Stomach (tissue), 9 donors: ENCODE measurements around the gene GPR68. TPM values are rescaled to one million over a fixed set of nuclear protein-coding genes. Genes with fewer than 3 reads are reported as not detected.
"Not testable (repeated sequence)": the region's sequence is repeated elsewhere in the genome, so short reads cannot be mapped to it uniquely, and the experiment has no call there.

Source experiments
- DNase-seq, 2 donors: peaks; one replicate each; pipeline versions ENCODE4 v3.0.0 to v3.0.0-alpha.2; 2013 to 2019
- H3K27ac ChIP-seq, 5 donors: fragments of 200-600 bp in 4 of 5; sonication (generic) in 4 of 5; one replicate each; pipeline ENCODE4 v1.5.1; 2013 to 2019; ENCODE audit warnings: mild to moderate bottlenecking in 1 of 5, moderate library complexity in 1 of 5
- H3K27me3 ChIP-seq, 3 donors: fragments of 200-600 bp; sonication (generic); one replicate each; pipeline ENCODE4 v1.5.1; 2017 to 2019; ENCODE audit warnings: mixed run types in 1 of 3
- H3K36me3 ChIP-seq, 4 donors: fragments of 200-600 bp; sonication (generic); 1 replicate in 3 of 4; 2 replicates in 1 of 4; pipeline ENCODE4 v1.5.1; 2016 to 2019
- H3K4me1 ChIP-seq, 4 donors: fragments of 200-600 bp; sonication (generic); one replicate each; pipeline ENCODE4 v1.5.1; 2016 to 2019
- H3K4me3 ChIP-seq, 4 donors: fragments of 200-600 bp; sonication (generic) in 3 of 4; one replicate each; pipeline ENCODE4 v1.5.1; 2016 to 2019; ENCODE audit warnings: mild to moderate bottlenecking in 1 of 4
- H3K9me3 ChIP-seq, 4 donors: fragments of 200-600 bp; sonication (generic); one replicate each; pipeline ENCODE4 v1.5.1; 2016 to 2019
- EP300 ChIP-seq: sonication (generic); formaldehyde crosslinking; IDR thresholded peaks from one replicate; pipeline ENCODE4 v1.6.1; 2017; ENCODE audit warnings: antibody characterized with exemption
- POLR2A ChIP-seq, 4 donors: fragments of 450-650 bp; IDR thresholded peaks; one replicate each; pipeline ENCODE4 v1.6.1; 2016; ENCODE audit warnings: antibody characterized with exemption in 4 of 4, control low read depth in 2 of 4, mild to moderate bottlenecking in 1 of 4, moderate library complexity in 1 of 4
- POLR2AphosphoS5 ChIP-seq, 3 donors: sonication (generic); formaldehyde crosslinking; IDR thresholded peaks; one replicate each; pipeline ENCODE4 v1.6.1; 2016; ENCODE audit warnings: antibody characterized with exemption in 3 of 3
- WGBS, 5 donors: extraction: QIAGEN DNeasy Blood & Tissue Kit in 3 of 5; methylation state at CpG; one replicate each; pipeline versions ENCODE4 v1.1.5 to v1.1.7; 2013 to 2018; 5-methylcytosine and 5-hydroxymethylcytosine counted together
- intact Hi-C: fragments of 100-400 bp; cut with DNase I; formaldehyde crosslinking; loops from one replicate; pipeline ENCODE4 v1.15.1; 2023; ENCODE audit warnings: low total_unique reads
- polyA plus RNA-seq, 3 donors: library from polyadenylated mRNA; stranded (reverse); fragments of 200-250 nt; gene quantifications; one replicate each; pipeline ENCODE4 v1.2.3, GENCODE V29; 2013
- total RNA-seq, 5 donors: library from RNA; depleted of rRNA; stranded (reverse); fragments of >200 nt; gene quantifications; one replicate each; pipeline versions ENCODE4 v1.1.0 to v1.2.3, GENCODE V29; 2014 to 2016
- TF ChIP-seq, protein P1 (sequence below), 7 experiments: fragments of 450-650 bp in 4 of 7; fragments of 200-600 bp in 3 of 7; sonication (generic) in 3 of 7; IDR thresholded peaks; one replicate each; pipeline ENCODE4 v1.5.1; 2016 to 2019; ENCODE audit warnings: antibody characterized with exemption in 7 of 7, control low read depth in 2 of 7, mild to moderate bottlenecking in 1 of 7
- donor health status: healthy with polysubstance abuse.
- donor health status: Bipolar disorder and iron deficiency.
- donor health status: healthy.

Gene GPR68
- total and polyA plus RNA-seq, 8 donors, result 1.9 to 19.3 (median 9.0) TPM; not detected in 2

DNA sequence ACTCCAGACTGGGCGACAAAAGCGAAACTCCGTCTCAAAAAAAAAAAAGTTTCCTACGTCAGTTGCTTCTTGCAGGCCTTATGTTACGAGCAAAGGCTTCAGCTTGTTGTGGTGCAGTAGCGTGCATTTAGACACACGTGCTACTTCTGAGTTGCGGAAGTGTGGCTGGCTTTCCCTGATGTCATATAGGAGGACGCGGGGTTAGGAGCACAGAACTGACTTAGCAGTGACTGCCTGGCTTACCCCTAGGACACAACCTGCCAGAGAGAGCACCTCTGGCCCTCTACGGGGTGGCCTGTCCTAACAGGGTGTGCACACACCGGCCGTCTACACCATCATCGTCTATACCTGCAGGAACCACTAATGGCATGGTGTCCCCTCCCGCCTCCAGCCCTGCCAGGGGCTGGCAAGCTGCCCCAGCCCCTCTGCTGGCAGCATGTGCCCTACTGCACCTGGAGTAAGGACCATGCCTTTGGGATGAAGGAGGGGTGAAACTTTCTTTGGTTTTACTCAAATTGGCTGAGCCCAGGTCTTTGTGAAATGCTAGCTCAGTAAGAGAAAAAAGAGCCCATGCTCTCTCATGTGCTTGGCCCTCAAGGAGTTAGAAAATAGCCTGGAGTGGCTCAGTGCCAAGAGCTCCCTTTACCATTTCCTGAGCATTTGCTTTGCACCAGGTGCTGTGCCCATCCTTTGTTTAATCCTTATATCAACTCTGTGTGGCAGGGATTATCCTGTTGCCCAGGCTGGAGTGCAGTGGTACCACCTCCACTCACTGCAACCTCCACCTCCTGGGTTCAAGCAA is 1.7 kb upstream of the GPR68 start:
- WGBS, 5 donors, result 81 to 93% (median 87%) methylated on average over 15 of the region's 15 CpGs
- intact Hi-C loops, result no loop called here
- H3K27me3 ChIP-seq, result no peaks in the 10 kb centered on the region
- peaks cover 0 to 53% (median 30%) of the 10 kb centered on the region in 4 donors for H3K4me1 ChIP-seq
- H3K36me3 ChIP-seq, result no peaks in the 10 kb centered on the region
- TF ChIP-seq, protein P1, sequence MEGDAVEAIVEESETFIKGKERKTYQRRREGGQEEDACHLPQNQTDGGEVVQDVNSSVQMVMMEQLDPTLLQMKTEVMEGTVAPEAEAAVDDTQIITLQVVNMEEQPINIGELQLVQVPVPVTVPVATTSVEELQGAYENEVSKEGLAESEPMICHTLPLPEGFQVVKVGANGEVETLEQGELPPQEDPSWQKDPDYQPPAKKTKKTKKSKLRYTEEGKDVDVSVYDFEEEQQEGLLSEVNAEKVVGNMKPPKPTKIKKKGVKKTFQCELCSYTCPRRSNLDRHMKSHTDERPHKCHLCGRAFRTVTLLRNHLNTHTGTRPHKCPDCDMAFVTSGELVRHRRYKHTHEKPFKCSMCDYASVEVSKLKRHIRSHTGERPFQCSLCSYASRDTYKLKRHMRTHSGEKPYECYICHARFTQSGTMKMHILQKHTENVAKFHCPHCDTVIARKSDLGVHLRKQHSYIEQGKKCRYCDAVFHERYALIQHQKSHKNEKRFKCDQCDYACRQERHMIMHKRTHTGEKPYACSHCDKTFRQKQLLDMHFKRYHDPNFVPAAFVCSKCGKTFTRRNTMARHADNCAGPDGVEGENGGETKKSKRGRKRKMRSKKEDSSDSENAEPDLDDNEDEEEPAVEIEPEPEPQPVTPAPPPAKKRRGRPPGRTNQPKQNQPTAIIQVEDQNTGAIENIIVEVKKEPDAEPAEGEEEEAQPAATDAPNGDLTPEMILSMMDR (IDR thresholded peaks at IDR 0.05), result no peak
- TF ChIP-seq POLR2A (IDR thresholded peaks at IDR 0.05), result no peak
- TF ChIP-seq POLR2AphosphoS5 (IDR thresholded peaks at IDR 0.05), result peak in 1 of 3 donors; percentile 12
- no peak overlapping the region for H3K4me3 ChIP-seq
- peak in 1 of 2 donors; percentile 67 for DNase-seq
- no peaks in the 10 kb centered on the region for H3K9me3 ChIP-seq
- peak overlapping the region; percentile 8 to 83 (median 70) for H3K27ac ChIP-seq

DNA sequence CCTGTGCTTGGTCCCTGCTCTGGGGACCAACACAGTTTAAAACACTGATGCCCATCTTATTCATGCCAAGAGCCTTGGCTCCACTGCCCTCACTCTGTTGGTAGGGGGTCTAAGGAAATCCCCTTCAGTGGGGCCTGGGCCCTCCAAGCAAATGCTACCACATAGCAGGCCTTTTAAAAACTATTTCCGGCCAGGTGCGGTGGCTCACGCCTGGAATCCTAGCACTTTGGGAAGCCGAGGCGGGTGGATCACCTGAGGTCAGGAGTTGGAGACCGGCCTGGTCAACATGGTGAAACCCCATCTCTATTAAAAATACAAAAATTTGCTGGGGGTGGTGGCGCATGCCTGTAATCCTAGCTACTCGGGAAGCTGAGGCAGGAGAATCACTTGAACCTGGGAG is 1.1 kb upstream of the GPR68 start:
- H3K4me1 ChIP-seq, result peaks cover 0 to 48% (median 27%) of the 10 kb centered on the region in 4 donors
- DNase-seq, intact Hi-C loops, H3K27me3 ChIP-seq, H3K4me3 ChIP-seq, H3K36me3 ChIP-seq, H3K9me3 ChIP-seq: not testable (repeated sequence)
- peak overlapping the region; percentile 63 to 83 (median 71) for H3K27ac ChIP-seq
- WGBS, 5 donors, result 90 to 99% (median 94%) methylated on average over 8 of the region's 8 CpGs

DNA sequence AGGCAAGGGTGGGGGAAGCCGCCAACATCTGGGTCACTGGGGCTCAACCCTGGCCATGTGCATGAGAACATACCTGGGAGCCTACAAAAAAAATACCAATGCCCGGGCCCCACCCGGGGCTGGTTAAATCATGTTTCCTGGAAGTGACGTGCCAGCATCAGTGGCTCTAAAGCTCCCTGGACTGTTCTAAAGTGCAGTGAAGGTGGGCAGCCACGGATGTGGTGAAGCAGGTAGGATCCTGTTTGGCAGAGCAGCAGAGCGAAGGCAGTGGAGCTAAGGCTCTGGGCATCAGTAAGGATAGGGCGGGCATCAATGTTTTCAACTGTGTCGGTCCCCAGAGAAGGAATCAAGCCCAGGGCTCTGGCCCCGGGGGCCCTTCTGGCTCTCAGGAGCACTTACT is 525 bp upstream of the GPR68 start:
- Histone ChIP-seq H3K9me3 (no peaks in the 10 kb centered on the region), H3K27me3 (no peaks in the 10 kb centered on the region), H3K36me3 (no peaks in the 10 kb centered on the region), H3K27ac (peak overlapping the region; percentile 63 to 83 (median 71)), H3K4me3 (no peak overlapping the region), H3K4me1 (peaks cover 0 to 42% (median 23%) of the 10 kb centered on the region in 4 donors)
- DNase-seq, result peak in 1 of 2 donors; percentile 58
- 68 to 79% (median 71%) methylated on average over 8 to 9 of the region's 9 CpGs for WGBS, 5 donors
- intact Hi-C loops, result no loop called here
- TF ChIP-seq POLR2AphosphoS5 (IDR thresholded peaks at IDR 0.05) (no peak), EP300 (no peak), POLR2A (IDR thresholded peaks at IDR 0.05) (no peak)
- TF ChIP-seq, protein P1 (IDR thresholded peaks at IDR 0.05), result no peak

DNA sequence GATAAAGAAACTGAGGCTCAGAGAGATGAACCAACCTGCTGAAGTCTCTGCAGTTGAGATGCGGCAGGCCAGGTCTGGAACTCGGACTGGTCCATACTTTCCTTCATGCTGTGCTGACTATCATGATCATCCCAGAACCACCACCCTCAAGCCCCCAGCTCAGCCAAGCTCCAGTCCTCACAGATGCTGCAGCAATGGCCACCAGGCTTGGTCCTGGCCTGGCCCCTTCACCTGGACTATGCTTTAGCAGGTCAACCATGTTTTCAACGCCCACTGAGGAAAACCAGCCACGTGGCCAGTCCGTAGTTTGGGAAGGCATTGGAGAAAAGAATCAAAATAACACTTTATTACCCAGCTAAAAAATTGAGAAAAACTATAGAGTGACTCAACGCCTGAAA is 1.4 kb downstream of the GPR68 start:
- intact Hi-C loops, result no loop called here
- Histone ChIP-seq H3K4me3 (peak overlapping the region in 3 of 4 donors; percentile 16 to 38 (median 18)), H3K36me3 (no peaks in the 10 kb centered on the region), H3K9me3 (no peaks in the 10 kb centered on the region), H3K4me1 (peaks cover 0 to 44% (median 22%) of the 10 kb centered on the region in 4 donors), H3K27me3 (no peaks in the 10 kb centered on the region), H3K27ac (peak overlapping the region; percentile 63 to 83 (median 70))
- no peak for DNase-seq
- TF ChIP-seq POLR2AphosphoS5 (IDR thresholded peaks at IDR 0.05) (no peak), POLR2A (IDR thresholded peaks at IDR 0.05) (no peak), EP300 (no peak)
- TF ChIP-seq, protein P1 (IDR thresholded peaks at IDR 0.05), result no peak
- WGBS, 5 donors, result 72 to 80% (median 74%) methylated on average over 6 of the region's 6 CpGs

DNA sequence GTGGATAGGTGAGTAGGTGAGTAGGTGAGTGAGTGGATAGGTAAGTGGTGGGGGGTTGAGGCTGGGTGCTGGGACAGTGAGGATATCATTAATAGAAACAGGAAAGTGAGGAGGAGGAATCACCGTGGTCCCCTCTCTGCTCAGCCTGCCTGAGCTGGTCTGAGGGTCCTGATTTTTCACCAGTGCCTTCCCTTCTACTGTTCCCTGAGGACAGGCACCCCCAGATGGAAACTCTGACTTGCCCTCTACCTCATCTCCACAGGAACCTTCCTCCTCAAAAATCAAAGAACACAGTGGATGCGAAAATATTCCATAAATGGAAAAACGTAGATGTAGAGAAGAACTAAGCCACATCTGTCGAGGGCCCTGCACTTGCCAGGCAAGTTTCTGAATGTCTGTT is 1.9 kb downstream of the GPR68 start:
- 66 to 82% (median 81%) methylated on average over 4 of the region's 4 CpGs for WGBS, 5 donors
- Histone ChIP-seq H3K9me3 (no peaks in the 10 kb centered on the region), H3K27ac (peak overlapping the region; percentile 63 to 83 (median 70)), H3K4me3 (peak overlapping the region in 3 of 4 donors; percentile 16 to 23 (median 18)), H3K36me3 (no peaks in the 10 kb centered on the region), H3K27me3 (no peaks in the 10 kb centered on the region), H3K4me1 (peaks cover 0 to 44% (median 22%) of the 10 kb centered on the region in 4 donors)
- no peak for DNase-seq
- no peak for TF ChIP-seq POLR2A (IDR thresholded peaks at IDR 0.05)
- TF ChIP-seq EP300, result no peak
- no peak for TF ChIP-seq POLR2AphosphoS5 (IDR thresholded peaks at IDR 0.05)
- TF ChIP-seq, protein P1 (IDR thresholded peaks at IDR 0.05), result no peak
- intact Hi-C loops, result no loop called here
